T-helper 22 cell (primary cell): ENCODE data around the gene TDP1.
"Not testable (repeated sequence)": the region's sequence is repeated elsewhere in the genome, so short reads cannot be mapped to it uniquely, and the experiment has no call there.

Source experiments
- DNase-seq: peaks from one replicate; pipeline ENCODE4 v3.0.0-alpha.2; 2020; ENCODE audit warnings: low read depth

TDP1 gene

DNA sequence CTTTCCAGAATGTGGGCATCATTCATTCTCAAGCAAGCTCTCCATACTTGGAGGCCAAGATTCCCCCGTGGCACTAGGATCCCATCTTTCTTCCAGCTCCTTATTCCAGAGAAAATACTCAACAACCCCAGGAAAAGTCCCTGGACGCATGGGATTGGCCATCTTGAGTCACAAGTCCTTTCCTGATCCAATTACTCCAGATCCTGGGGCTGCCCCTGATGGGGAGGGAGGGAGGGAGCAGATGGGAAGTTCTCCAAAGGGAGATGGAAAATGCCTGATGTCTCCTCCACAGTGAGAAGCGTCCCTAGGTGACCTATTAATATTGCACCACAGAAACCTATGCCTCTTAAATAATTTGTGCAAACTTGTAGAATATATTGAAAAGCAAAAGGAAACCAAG lies 93.7 kb downstream of the TDP1 start:
- no peak for DNase-seq

- DNase-seq = no peak
Observed at GRCh38 chr14:90050271-90050670, 94.5 kb downstream of the TDP1 start.

- DNase-seq = no peak
Observed at GRCh38 chr14:90053044-90053443, 97.3 kb downstream of the TDP1 start.

DNA sequence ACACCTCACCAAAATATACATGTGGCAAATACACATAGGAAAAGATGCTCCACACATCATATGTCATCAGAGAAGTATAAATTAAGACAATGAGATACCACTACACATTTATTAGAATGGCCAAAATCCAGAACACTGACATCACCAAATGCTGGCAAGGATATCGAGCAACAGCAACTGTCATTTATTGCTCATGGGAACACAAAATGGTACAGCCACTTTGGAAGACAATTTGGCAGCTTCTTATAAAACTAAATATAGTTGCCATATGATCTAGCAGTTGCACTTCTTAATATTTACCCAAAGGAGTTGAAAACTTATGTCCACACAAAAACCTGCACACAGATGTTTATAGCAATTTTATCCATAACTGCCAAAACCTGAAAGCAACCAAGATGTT lies 99.1 kb downstream of the TDP1 start:
- DNase-seq = no peak

GRCh38 chr14:90056826-90057225 lies 101.1 kb downstream of the TDP1 start:
- no peak for DNase-seq

DNA sequence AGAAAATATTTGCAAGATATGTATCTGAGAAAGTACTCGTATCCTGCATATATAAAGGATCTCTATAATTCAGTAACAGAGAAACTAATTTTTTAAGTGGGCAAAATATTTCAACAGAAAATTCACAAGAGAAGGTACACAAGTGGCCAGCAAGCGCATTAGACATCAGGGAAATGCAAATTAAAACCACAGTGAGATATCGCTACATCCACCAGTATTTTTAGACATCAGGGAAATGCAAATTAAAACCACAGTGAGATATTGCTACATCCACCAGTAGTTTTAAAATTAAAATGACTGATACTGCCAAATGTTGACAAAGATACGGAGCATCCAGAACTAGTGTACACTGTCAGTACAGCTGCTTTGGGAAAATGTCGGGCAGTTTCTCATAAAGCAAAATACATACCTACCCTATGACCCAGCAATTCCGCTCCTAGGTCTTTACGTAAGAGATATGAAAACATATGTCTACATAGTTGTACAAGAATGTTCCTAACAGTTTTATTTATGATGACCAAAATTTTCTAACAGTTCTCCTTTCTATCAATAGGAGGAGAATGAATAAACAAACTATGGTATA lies 103.2 kb downstream of the TDP1 start:
- DNase-seq = no peak

GRCh38 chr14:90060312-90060964 lies 104.7 kb downstream of the TDP1 start:
- DNase-seq = no peak

GRCh38 chr14:90060965-90061684 lies 105.4 kb downstream of the TDP1 start:
- no peak for DNase-seq

DNA sequence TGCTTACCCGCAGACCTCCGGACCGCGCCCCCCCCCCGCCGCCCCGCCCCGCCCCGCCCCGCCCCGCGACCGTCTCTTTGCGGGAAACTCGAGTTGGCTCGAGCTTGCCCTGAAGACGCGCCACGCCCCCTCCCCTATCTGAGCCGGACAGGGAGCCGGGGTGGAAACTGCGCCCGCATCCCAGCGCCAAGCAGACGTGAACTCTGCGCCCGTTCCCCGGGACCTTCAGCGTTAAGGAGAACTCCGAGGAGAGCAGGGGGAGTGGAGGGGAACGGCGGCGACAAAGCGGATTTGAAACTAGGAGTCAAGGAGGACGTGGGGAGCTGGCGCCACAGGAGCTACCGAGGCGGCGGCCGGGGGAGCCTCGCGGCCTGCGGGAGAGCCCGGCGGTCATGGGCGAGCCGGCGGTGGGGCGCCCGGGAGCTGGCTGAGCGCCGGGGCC lies 106.0 kb downstream of the TDP1 start, which contains the start of gene KCNK13:
KCNK13 (plus strand) TSS at position 310 of the 442 bp plus-strand sequence. CDS start 212 bp downstream, outside the sequence.
- no peak for DNase-seq

- no peak for DNase-seq
Observed at GRCh38 chr14:90062127-90062794, 106.5 kb downstream of the TDP1 start.

DNA sequence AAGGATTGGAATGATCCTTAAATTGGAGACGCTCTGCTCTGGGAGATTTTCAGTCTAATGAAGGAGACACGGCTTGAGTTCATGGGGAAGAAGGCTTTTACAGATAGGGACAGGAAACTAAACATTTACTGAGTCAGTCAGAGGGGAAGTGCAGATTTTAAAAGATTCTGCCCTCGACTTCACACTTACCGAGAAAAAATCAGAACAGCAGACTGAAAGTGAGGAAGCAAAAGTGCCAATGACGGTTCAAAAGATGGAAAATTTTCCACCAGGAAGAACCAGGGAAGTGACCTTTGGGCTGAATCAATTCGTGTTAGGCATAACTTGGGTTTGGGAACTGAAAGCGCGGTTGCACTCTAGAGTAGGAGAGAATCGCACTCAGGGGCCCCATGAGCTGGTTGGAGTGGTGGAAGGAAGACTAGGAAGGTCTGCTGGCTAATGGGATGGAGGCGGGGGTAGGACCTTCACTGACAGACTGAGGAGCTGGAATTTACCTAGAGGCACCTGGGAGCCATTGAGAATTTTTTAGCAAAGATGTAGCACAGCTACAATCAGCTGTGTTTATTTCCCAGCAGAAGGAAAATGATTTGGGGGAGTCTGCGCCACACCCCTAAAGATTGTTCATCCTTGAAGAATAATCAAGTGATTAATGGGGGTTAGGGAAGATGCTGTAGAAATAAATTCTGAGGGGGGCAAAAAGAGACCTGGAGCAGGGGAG lies 107.3 kb downstream of the TDP1 start:
- DNase-seq = no peak

- no peak for DNase-seq
Observed at GRCh38 chr14:90072350-90072749, 116.6 kb downstream of the TDP1 start.

DNA sequence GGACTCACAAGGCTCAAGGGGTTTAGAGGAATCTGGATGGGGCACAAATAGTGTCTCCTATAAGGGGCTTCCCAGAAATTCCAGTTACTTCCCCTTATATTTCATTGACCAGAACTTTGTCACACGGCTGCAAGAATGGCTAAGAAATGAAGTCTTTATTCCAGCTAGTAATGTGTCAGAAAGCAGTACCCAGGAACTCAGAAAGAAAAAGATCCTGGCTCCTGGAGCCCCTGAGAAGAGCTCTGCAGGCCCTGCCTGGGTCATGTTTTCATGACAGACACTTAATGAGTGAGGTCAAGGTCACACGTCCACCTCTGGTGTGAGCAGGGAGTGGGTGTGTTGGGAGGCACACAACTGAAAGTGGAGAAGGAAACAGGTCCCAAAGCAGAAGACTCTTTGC lies 123.8 kb downstream of the TDP1 start:
- DNase-seq = no peak

GRCh38 chr14:90087433-90087832 lies 131.7 kb downstream of the TDP1 start:
- no peak for DNase-seq

DNA sequence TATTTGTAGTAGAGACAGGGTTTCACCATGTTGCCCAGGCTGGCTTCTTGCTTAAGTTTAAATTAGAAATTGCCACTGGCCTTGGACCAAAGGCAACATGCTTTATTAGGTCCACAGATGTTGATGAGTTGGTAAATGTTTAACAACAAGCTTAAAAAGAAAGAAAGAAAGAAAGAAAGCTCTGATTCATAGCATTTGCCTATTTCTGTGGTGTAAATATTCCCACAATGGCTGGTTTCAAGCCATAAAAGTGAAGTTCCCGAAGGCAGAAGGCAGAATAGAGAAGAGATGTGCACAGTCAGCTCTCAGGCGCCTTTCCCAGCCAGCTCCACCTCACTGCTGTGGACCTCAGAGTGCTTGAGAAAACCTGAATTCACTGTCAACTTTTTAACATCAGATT lies 132.4 kb downstream of the TDP1 start:
- DNase-seq = no peak

- not testable (repeated sequence) for DNase-seq
Observed at GRCh38 chr14:90089486-90089885, 133.8 kb downstream of the TDP1 start.

GRCh38 chr14:90091393-90091792 lies 135.7 kb downstream of the TDP1 start:
- no peak for DNase-seq

DNA sequence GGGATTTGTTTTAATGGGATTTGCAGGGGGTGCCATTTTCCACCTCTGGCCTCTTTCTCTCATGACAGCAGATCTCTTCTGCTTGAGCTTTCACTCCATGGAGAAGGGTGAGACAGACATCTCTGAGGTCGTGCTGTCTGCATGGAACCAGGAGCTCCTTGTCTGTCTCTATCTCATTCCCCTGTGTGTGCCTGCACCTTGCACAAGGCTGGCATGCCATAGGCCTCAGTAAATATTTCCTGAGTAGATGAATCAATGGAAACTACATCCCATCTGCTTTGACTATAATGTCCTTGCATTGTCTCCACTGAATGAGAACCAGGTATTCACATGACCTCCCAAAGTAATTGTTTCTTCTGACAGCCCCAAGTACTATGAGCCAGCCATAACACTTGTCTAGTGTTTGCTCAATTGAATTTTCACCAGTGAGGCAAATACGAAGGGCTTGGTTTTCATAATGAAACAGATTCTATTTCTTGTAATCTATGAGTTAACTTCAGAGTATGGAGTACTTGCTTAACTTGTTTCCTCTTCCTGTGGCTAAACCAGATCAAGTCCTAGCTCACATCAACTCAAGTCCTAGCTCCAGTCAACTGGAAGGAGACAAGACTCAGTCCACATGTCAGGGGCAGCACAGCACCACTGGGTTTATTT lies 138.3 kb downstream of the TDP1 start:
- no peak for DNase-seq
